Measurements from ENCODE around the gene OR2AE1.

OR2AE1 gene

DNA sequence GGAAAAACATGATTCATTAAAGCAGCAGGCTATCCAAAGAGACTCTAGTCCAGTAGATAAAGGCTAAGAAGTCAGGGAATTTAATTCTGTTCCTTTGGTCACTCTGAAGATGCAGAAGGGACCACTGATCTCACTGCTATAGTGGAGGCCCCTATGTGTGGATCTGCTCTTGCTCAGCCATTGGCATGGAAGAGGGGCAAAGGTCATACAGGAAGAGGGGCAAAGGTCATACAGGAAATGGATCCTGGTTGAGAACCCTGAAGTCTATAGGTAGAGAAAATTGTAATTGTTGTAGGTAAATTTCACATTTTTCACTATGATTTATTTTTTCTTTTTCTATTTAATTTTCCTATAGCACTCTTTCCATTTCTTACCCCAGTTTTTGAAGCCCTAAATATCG is 21.6 kb downstream of the OR2AE1 start:
- no peak for DNase-seq

DNA sequence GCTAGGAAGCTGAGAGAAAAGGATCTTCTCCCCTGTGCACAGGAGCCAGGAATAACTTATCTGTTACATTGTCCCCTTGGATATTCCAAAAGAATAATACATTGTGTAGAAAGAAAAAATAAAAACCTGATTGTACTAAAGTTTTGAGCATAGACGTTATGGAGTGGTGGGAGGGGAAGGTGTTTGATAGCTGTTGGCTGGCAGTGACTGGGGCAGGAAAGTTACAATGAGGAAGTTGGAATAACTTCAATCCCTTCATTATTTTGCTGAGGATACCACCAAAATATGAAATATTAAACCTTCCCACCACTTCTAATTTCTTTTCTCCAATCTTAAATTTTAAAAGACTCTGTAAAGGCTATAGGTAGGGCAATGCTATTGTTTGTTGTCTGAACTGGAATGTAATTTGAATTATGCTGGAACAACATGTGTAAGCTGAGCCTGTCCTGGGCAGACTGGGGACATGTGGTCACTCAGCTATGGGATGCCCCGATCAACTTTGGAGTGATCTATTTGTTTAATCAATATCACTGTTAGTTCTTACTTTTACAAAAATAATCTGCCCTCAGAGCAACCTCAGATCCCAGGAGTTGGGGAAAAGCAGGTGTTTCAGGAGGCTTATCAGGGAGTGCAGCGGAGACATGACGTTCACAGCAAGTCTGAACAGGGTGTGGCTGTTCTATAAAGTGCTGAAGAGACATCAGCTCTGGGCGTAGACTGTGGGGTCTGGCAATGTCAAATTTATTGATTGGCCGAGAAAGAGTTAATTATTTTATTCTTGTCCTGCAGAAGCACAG is 28.2 kb downstream of the OR2AE1 start:
- DNase-seq: no peak

DNA sequence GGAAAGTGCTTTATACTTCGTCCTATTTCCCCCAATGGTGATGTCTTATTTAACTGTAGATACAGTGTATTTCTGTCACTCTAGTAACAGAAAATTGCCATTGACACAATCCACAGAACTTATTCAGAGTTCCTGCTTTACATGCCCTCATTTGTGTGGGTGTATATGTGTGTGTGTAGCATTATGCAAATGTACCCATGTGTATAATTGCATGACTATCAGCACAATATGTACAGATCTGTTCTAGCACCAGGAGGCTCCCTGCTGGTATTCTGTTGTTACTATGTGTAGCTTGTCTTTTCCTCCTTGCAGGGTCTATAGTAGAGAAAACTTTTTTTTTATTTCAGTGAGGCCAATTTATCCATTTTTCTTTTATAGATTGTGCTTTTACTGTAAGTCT is 32.5 kb downstream of the OR2AE1 start:
- DNase-seq: no peak

DNA sequence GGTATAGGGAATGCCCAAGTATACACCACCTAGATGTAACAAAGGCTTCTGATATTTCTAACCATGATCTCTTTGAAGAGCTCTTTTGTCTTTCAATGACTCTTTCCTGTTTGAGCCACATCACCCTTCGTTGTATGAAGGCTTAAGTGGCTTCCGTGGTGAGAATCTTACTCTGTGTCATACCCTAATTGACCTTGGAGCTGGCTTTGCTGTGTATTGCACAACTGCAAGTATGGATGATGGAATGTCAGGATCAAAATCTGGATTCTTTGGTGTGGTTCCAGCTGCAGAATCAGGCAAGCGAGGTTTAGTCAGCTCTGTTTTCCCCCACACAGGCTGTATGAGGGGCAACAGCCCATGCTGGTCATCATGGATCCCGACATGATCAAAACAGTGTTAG is 33.0 kb downstream of the OR2AE1 start:
- DNase-seq: no peak

DNA sequence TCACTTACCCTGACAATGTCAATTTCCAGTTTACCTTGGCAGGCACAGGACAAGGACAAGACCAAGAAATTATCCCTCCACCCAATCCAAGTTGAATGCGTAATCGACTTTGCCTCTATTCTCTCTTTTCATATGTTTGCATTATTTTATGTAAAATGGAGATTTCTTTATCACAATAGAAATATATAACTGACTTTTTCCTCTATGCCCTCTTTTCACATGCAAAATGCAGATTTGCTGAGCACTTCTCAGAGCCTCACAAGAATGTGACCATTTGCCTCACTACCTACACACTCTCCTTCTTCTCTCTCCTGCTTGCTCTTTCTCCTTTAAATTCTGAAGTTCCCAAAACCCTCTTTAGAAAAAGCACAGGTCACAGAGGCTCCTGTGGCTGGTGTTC is 33.9 kb downstream of the OR2AE1 start:
- DNase-seq: no peak

DNA sequence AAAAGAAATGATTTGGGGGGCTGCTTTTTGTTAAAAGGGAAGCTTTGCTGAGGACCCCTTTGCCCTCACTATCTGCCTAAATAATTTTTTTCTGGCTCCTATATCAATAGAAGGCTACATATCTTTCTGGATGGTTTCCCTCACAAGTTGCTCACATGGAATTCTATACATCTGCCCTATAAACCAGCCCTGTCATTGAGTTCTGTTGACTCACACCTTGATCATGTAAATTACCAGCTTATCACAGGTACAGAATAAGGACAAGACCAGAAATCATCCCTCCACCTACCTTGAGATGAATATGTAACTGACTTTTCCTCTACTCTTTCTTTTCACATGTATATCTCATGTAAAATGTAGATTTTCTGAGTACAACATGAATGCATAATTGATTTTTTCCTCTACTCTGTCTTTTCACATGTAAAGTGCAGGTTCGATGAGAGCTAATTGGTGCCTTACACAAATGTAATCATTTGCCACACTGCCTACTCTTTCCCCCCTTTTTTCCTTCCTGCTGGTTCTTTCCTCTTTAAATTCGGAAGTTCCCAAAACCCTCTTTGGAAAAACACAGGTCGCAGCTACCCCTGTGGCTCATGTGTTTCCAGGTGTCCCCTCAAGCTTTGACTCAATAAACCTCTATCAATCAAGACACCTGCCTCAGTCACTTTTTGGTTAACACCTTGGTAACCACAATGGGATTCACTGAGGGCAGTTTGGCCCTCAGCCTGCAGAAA is 36.5 kb downstream of the OR2AE1 start:
- no peak for DNase-seq

DNA sequence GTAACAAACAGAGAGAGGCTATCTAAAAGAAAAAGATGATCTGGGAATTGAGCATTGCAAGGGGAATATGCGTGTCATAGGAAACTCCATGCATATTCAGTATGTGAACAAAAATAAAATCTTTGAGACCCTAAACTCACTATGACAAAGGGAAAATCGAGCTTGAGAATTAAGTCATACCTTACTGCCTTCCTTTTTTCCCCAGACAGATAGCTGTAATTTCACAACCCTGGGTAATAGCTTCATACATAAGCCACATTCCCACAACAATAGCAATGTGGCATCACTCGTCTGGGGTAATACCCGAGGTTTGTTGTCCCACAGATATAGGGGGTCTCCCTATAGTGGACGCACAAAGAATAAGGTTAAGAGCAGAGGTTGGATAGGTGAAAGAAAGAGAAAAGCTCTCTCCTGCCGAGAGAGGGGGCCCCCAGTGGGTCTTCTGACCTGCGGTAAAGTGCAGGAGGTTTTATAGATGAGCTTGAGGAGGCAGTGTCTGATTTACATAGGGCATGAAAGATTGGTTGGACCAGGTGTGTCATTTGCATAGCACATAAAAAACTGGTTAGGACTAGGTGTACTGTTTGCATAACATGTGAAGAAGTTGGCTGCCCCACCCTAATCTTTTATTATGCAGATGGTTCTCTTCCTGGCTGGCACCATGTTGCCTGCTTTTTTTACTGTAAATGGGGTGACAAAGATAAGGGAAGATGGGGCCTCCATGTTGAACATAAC is 37.4 kb downstream of the OR2AE1 start:
- DNase-seq: no peak

DNA sequence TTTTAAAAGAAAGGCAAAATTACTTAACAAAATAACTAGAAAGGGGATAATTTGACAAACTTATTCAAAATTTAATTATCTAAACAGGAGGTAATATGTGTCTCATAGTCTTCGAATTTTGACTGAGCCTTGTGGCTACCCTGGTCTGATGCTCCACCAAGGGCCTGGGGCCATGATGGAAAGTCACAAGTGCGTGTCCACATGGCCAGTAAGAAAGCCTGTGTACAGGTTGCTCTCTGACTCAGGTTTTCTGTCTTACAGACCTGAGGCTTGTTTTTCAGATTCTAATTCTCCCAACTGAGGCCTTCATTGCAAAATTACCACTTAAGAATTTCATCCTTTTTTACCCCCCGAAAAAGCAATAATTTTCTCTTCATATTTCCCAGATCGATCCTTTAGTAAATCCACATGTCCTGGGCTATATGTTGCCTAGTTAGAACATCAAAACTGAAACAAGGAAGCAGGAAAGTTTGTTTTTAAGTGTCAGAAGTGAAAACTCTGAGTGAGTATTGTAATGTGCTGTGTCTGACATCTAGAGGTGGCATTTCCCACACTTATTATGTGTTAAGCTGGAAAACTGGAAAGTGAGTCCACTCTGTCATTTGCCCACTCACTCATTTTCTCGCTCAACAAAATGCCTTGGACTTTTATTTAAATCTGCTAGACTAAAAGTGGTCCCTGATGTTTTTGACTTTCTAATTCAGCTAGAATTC is 39.0 kb downstream of the OR2AE1 start:
- DNase-seq: no peak

DNA sequence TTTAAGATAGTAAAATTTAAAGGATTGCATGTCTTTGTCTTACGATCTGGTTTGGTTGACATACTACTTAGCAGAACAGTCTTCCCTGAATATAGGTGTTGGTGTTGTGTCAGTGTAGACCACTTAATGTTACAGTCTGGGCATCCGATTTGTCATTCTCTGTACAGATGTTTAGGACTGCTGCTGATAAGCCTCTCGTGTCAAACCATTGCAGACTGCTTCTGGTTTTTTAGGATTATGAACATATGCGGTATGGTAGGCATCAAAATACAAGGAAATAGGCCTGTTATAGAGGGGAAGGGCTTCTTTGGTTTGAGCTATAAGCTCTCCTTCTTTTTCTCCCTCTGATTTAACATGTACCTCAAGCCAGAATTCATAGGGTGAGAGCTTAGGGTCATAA is 41.6 kb downstream of the OR2AE1 start:
- DNase-seq: no peak

DNA sequence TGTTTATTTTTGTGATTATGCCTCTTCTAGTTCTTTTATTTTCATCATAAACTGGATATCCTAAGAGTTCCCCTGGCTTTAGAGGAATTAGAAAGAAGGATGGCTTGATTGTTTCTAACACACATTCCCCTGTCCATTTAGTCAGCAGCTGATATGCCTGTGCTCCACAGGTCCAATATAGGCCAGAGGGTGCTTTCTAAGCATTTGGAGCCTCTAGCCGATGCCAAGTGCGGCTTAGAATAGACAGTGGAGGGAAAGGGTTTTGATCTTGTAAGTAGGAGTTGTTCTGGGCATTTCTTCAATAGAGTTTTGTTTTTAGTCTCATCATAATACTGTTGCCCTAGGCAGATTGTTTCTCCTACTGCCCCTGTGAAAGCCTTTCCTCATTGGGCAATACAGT is 42.5 kb downstream of the OR2AE1 start:
- no peak for DNase-seq

DNA sequence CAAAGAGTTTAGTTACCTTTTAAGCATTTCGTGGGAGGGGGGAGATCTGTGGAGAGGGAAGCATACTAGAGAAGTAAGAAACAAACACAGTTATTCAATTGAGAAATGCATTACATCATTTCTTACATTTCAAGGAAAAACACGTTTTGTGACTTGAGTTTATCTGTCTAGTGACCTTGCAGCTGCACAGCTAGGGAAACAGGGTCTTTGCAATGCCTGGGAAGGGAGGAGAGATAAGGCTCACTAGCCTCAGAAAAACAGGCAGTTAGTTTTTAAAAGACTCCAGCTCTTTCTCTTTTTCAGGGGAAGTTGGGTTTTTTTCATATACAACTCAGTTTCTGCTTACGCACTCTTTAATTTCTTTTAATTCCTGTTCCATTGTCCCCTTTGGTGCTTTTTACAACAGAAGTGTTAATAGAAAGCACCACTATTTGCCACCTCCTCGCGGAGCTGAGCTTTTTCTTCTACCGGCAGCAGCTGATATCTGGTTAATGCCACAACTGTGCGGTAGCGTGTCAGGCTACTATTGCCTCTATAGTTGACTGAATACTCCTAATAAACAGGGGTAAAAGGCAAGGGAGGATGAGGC is 43.5 kb downstream of the OR2AE1 start:
- no peak for DNase-seq

DNA sequence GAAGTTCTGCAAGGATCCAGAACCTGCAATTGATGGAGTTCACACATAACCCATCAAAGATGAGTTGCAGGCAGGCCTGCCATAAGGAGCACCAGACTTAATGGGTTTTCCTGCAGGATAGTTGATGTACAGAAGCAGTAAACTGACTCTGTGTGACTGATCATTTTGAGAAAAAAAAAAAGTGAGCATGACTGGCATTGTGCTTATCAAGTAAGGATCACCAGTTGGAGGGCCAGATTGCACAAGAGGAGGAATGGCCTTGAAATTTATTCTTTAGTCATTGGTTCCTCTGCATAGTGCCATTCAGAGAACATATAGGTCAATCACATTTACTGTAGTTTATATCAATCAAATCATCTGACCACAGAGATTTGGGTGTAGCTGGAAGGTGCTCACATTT is 45.2 kb downstream of the OR2AE1 start:
- DNase-seq: no peak

DNA sequence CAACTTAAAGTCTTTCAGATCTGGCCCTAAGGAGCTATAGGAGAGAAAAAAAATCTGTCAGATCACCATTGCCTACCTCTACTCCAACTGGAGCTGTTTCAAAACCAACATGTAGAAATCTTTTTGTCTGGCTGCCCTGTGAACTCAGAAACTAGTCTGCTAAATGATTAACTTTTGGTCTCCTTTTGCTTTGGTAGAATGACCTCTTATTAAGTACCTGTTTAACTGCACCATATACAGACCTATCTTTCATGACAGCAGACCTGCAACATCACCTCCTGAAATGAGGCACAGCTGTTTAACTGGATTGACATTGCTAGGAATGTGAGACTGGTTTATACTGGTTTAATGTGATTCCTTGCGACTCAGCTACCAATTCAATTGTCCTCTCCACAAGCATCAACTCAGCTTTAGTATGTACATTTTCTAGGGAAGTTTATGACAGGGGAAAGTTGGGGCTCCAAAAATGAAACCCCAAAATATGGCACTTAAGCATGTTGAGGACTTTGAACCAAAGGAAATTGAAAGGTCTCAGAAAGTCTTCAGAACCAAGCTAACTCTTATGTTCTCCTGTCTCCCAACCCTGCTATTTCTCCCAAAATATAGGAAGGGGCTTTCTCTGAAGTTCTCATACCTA is 47.2 kb downstream of the OR2AE1 start:
- no peak for DNase-seq

DNA sequence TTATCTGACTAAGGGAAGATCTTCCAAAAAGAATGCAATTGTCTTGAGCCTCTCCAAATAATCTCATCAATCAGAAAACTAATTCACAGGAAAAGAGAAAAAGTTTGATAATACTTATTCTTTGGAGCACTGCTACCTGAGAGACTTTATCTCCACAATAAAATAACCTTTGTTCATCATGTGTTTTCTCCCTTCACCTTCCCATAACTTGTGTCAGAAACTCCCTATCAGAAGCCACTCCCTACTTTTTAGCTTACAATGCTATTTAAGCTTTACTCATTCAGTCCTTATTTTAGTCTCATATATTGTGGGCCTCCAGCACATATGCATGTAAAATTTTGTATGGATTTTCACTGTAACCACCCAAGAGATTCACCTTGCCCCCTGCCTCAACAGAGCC is 48.0 kb downstream of the OR2AE1 start:
- DNase-seq: no peak

DNA sequence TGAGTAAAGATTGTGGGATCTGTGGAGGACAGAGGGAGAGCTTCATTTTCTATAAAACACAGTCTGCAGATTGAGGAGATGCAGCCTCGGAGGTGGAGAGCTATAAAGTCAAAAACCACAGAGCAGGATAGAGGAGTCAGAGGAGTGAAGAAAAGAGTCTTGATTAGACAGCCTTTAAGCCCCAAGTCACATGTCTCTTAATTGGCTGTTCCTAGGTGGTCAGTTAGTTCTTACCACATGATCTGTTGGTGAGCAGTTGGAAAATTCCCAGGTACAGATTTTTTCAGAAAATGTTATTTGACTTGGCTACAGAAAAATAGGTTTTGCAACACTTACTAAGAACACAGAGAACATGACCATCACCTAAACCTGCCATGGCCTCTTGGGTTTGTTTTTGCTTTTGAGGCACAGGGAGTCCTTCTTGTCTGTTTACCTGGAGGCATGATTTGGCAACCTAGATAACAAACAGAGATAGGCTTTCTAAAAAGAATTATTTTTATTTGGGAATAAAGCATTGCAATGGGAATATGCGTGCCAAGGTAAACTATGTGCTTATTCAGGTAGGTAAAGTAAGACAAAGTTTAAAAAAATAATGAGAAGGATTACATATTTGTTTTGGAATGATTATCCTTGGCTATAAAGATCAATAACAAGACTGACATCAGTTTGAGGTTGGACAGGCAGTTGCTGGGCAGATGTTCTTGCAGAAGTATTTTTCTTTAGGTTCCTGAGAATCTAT is 49.6 kb downstream of the OR2AE1 start:
- DNase-seq: no peak
